ENCODE measurements around the gene RABGGTA. TPM values are rescaled to one million over a fixed set of nuclear protein-coding genes. Genes with fewer than 3 reads are reported as not detected.

The RABGGTA gene
- total RNA-seq, 1 donor from 2014 or later, result 20.3 TPM

DNA sequence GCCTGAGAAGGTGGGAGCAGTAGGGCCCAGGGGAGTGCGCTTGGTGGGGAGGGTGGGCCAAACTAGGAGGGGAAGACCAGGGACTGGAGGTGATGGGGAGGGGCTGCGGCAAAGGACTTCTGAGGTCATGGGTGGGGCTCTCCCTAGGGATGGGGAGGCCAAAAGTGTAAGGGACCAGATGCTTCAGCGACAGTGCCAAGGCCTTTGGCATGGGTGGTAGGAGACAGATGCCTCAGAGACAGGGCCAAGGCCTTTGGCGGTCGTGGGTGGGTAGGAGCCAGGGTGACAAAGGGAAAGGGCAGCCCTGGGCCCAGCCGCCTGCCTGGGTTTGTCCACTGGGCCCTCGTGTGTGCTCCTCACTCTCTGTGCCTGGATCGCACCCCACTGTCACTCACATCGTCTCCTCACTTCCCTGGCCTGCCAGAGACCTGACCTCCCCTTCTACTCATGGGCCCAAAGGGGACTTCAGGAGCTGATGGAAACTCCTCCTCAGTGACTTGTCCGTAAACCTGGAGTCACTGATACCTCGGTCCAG is 13.2 kb upstream of the RABGGTA start:
- no peak for ATAC-seq (ENCODE audit: poor library complexity)
- intact Hi-C loops (cut with DNase I), result no loop called here
- no peak for DNase-seq

DNA sequence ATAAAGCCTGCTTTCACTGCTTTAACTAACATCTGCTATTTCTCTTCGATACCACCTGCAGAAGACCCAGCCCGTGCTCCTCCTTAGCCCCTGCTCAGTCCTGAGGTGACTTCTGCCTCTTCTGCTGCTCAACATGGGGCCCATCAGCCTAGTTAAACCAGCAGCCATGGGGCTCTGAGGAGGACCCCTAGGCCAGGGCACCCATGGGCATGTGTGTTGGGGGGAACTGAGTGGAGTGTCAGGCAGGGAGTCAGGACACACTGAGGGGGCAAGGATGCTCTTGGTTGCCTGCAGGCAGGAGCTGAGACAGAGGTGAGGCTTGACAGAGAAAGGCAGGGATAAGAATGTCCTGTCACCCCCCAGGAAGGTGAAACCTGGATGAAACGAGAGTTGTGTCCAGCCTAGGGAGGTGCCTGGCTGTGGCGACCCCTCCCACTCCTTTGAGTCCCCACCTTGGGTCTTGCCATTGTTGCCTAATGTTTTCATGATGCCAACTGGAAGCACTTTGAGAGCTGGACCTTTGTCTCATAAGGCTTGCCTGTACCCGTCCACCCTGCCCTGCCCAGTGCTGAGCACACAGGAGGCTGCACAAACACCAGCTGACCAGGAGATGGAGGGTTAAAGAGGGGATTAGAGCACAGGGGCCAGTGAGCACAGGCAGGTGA is 12.5 kb upstream of the RABGGTA start:
- intact Hi-C loops (cut with DNase I), result no loop called here

DNA sequence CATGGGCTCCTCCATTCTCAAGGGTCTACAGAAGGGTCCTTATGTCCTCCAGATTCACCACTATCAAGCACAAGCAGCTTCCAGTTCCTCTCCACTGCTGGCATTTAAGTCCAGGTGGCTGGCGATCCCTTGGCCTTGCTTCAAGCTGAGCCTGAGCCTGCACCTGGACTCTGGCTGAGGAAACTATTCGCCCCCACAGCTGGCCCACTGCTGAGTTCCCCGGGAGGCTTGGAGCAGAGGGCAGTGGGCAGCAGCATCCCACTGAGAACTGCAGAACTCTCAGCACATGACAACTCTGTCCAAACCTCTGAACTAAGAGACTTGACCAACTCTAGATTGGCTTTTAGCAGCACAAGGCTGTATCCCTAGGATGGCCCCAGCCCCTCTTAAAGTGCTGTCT is 11.3 kb upstream of the RABGGTA start:
- DNase-seq, result no peak

More for the DNA sequence above, 12.5 kb upstream of the RABGGTA start:
- DNase-seq (no peak), ATAC-seq (ENCODE audit: poor library complexity) (no peak)

DNA sequence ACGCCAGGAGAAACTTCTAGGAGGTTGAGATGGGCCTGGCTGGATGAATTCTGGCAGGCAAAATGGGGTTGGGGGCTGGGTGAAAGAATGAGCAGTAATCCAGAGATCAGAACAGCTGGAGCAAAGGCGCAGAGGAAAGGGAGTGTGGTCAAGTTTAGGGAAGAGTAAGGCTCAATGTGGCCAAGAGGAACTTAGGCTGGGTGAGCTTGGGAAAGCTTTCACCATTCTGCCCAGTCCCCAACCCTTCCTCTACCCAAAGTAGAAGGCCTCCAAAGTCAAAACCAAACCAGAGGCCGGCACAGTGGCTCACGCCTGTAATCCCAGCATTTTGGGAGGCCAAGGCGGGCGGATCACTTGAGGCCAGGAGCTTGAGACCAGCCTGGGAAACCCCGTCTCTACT is 10.2 kb upstream of the RABGGTA start:
- ATAC-seq (ENCODE audit: poor library complexity) (no peak), DNase-seq (no peak)
- intact Hi-C loops (cut with DNase I), result no loop called here

More for the DNA sequence above, 11.3 kb upstream of the RABGGTA start:
- intact Hi-C loops (cut with DNase I), result no loop called here
- ATAC-seq (ENCODE audit: poor library complexity), result no peak

DNA sequence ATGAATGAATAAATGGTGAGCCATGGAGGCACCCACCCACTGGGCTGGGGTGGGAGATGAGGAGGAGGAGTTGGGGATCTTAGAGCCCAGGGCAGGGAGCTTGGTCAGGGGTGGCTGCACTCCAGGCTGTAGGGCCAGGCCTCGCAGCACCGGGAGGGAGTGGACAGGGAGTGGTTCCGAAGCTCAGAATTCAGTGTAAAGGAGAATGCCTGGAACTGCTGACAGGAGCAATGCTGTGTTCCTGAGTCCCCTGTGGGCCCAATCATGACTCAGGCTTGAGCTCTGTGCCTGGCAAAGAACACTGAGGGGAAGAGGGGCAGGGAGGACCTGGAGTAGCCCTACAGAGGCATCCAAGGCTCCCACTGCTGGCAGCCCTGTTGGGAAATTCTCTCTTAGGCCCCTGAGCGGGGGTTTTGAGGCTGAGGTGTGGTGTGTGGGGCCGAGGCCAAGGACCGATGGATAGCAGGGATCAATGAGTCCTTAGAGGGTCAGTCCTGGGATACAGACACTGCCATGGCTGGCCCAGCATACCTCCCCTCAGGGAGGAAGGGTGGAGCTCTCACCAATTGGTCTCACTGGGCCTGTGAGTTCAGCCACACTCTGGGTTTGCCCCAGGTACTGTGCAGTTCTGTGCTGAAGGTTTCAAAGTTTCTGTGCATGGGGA is 9.5 kb upstream of the RABGGTA start:
- intact Hi-C loops (cut with DNase I), result no loop called here
- DNase-seq (no peak), ATAC-seq (ENCODE audit: poor library complexity) (peak; percentile 25)

DNA sequence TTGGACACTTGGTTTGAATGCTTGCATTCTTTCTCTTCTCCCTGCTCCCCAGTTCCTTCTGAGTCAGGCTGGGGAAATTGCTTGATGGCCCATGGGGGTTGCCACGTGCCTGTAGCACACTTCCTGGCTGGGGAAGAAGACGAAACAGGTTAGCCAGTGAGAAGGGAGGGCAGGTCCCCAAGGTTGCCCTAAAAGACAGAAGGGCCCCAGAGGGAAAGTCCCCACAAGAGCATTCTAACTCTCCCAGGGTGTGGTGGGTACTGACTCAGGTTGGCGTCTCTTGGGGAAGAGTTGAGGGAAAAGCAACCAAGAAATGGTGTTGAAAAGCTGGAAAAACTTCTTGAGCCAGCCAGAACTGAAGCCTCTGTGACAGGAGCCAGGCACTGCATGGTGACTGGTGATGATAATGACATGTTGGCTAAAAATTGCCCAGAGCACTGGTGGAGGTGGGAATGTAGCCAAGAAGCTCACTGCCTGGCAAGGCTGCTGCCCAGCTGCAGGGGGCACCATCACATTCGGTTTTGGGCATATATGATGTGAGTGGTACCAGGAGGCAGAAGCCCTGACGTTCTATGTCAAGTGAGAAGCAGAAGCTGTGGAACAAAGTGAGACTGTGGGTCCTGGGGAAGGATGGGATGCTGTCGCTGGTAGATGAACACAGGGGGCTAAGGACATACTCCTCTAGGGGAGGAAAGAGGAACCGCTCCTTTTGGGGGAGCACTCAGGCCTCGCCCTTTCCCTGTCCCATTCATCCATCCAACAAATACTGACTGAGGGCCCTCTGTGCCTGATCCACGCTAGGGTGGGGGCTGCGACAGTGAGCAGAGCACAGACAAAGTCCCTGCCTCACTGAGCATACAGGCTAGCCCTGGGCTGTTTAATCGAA is 8.1 kb upstream of the RABGGTA start:
- no peak for DNase-seq
- peak; percentile 80 for ATAC-seq (ENCODE audit: poor library complexity)
- intact Hi-C loops (cut with DNase I), result no loop called here

DNA sequence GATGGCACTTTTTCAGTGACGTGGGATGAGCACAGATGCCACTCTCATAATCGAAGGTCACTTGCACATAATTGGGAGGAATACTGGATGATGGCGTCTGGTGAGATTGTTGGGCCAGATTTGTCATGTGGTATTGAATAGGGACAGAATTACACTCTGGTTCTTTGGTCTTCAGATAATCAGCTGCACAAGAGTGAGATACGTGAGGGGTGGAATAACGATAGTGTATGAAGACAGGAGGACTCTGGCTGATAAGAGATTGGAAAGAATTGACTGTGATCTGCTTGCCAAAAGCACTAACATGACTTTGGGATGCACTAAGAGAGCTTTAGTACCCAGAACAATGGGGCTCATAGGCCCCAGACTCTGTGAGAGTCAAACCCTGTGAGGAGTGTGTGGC is 7.0 kb upstream of the RABGGTA start:
- ATAC-seq (ENCODE audit: poor library complexity) (no peak), DNase-seq (no peak)
- intact Hi-C loops (cut with DNase I), result no loop called here

DNA sequence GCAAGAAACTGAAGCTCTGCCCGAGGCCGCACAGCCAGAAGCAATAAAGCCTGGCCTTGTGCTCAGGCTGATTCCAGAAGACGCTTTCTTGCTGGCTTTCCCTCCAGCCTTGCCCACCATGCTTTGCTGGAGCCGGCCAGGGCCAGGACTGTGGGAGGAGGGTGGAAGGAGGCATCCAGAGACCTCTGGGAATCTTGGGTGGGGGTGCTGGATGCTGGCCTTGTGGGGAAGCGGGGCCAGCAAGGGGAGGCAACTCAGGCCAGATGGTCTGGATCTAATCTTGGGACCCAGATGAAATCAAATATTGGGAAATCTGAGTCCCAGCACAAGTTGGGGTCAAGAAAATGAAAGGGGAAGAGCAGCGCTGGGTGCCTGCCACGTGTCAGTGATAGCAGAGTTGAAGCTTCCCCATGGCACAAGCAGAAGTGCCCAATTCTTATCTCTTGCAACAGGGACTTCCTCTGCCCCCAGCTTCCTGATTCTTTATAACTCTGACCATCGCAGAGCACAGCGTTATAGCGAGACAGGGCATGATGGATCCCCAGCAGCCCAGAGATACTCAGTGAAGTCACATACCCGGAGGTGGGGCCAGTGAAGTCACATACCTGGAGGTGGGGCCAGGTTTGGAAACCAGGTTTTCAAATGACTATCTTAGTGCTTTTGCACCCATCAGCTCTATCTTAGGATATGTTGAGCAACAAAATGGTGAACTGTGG is 6.4 kb upstream of the RABGGTA start:
- DNase-seq (peak; percentile 68), ATAC-seq (ENCODE audit: poor library complexity) (peak; percentile 7)
- intact Hi-C loops (cut with DNase I), result no loop called here

DNA sequence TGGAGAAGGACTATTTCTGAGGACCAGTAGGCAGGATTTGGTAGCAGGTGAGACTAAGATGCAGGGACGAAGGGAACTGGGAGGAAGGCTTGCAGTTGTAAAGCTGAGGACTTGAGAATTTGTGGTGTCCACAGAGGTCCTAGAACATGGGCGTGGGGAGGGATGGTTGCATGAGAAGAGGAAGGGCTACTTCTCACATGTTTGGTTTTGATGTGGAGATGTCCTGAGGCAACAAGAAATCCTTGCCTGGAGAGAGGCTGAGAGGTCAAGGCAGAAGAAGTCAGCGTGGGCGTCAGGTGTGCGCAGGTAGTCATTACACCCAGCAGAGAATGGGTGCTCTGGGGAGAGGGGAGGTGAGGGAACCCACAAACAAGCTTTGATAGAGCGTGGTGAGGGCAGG is 5.7 kb upstream of the RABGGTA start:
- intact Hi-C loops (cut with DNase I), result no loop called here
- no peak for ATAC-seq (ENCODE audit: poor library complexity)
- DNase-seq, result no peak

DNA sequence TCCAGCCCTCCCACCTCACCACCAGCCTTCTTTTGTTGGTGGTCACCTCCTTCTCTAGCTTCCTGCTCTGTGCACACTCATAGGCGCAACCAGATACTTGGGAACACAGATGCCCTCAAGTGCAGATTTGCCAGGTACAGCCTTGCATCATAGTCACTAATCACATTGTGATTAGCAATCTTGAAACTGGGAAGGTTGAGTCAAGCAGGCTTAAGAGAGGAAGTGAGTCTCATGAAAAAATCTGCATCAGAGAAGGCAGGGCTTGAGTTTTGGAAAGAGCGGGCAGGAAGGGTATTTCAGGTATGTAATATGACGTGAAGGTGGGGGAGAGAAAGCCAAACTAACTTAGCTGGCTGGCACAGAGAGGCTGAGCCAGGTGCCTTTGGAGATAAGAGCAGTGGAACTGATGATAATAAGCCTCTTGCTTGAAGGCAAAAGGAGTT is 2.7 kb upstream of the RABGGTA start:
- ATAC-seq (ENCODE audit: poor library complexity) (no peak), DNase-seq (no peak)
- intact Hi-C loops (cut with DNase I), result no loop called here

DNA sequence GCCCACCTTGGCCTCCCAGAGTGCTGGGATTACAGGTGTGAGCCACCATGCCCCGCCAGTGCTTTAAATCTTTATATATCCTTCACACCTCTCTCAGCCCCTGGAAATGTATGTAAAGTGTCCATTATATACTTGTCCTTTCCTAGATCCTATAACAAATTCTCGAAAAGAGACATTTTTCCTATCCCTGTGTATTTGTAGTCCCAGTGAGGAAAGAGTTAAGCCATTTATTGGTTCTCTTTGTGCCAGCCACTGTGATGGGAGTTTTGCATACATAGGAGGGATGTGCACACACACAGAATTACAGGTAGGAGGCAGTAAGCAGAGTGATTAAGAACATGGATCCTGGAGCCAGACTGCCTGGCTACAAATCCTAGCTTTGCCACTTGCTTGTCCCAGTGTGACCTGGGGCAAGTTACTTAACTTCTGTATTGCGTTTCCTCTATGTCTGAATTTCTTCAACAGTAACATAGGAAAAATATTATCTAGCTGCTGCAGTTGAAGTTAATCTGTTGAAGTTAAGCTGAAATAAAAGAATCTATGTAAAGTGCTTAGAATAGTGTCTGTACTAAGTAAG is 2.1 kb upstream of the RABGGTA start:
- DNase-seq (no peak), ATAC-seq (ENCODE audit: poor library complexity) (no peak)
- intact Hi-C loops (cut with DNase I), result no loop called here

DNA sequence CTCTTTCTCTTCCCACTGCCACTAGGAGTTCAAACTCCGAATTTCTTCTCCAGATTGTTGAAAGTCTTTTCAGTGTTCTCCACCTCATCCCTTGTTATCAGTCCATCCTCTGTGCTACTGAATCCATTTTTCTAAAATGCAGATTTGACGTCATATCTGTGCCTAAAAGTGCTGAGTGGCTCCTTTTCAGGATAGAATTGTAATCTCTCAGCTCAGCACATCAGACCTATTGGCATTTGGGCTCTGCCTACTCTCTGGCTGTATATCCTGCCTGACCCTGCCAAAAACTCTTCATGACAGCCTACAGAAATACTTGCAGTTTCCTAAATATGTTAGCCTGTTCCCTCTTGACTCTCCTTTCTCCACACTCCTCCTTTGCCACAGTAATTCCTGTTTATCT is 1.1 kb upstream of the RABGGTA start:
- intact Hi-C loops (cut with DNase I), result no loop called here
- DNase-seq (no peak), ATAC-seq (ENCODE audit: poor library complexity) (no peak)

DNA sequence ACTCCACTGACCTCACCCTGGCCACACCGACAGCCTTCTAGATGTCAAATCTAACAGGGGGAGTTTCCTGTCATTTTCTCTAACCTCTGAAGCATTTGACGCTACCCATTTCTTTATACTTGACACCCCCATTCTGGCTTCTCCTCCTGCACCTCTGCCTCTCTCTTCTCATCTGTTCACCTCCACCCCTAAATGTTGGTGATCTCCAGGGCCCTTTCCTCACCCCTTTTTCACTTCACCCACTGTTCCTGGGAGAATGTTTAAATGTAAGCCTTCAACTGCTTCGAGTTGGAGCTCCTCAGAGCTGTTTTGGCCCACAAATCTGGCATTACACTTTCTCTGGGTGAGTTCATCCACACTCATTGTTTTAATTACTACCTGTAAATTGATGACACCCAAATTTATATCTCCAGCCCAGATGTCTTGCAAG is 452 bp upstream of the RABGGTA start:
- ATAC-seq (ENCODE audit: poor library complexity), result no peak
- intact Hi-C loops (cut with DNase I), result no loop called here

DNA sequence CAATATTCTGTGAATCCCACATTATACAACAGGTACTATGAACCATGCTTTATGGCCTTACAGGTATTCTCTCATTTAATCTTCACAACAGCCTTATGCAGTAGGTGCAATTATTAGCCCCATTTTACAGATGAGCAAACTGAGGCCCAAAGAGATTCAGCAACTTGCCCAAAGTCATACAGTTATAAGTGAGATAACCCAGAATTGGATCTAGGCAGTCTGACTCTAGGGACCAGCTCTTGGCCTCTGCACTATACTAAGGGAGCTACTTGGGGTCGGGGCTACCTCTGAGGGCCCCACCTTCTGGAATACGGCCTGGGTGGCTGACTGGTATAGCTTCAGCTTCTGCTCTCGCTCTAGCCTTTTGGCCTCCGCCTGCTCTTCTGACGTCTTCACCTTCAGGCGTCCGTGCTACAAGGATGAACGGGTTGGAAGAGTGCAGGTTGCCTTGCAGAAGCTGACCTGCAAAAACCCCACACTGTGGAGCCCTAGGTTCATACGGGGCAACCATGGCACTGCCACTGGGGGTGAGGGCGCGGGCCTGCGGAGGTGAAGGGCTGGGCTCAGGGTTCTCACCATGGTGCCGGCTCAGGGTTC is 762 bp downstream of the RABGGTA start:
- DNase-seq (no peak), ATAC-seq (ENCODE audit: poor library complexity) (peak; percentile 14)
- intact Hi-C loops (cut with DNase I), result no loop called here

More for the DNA sequence above, 452 bp upstream of the RABGGTA start:
- DNase-seq, result no peak

DNA sequence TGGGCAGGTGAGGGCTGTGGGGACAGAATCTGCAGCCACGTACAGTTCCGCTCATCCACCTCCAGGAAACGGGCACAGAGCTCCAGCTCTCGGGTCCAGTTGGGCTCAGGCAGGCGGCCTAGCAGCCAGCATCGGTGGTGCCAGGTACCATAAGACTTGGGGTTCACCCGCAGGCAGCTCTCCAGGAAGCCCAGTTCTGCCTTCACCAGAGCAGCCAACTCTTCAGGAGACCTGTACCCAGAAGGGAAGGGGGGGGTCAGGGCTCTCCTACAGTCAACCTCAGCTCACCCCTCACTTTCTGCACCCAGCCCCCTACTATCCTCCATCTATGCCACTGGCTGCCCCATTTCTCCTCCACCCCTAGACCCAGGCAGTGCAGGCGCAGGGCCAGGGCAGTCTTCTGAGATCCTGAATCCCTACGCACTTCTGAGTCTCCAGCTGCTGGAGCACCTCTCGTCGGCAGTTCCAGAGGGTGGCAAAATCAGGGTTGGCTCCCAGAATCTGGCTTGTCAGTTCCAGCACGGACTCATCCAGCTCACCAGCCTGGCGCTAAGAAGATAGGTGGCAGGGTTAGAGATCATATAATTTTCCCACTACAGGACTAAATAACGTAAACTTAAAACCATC is 1.4 kb downstream of the RABGGTA start:
- intact Hi-C loops (cut with DNase I), result no loop called here
- DNase-seq, result no peak
- ATAC-seq (ENCODE audit: poor library complexity), result no peak

DNA sequence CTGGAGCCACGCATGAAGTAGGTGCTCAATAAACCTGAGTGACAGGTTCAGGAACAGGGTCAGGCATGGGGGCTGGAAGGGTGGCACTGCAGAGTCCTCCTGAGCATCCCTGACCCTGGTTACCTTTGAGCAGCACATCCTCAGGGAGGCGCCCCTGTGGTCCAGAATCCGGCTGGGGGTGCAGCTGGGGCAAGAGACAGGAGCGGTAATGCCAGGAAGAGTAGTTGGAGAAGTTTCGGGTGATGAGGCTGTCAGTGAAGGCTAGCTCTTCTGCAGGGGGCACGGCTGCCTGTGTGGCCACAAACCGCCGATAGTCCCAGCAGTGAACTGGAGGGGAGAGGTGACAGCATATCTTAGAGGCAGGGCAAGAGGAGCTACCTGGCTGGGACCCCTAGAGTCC is 2.0 kb downstream of the RABGGTA start:
- DNase-seq (no peak), ATAC-seq (ENCODE audit: poor library complexity) (no peak)
- intact Hi-C loops (cut with DNase I), result no loop called here

DNA sequence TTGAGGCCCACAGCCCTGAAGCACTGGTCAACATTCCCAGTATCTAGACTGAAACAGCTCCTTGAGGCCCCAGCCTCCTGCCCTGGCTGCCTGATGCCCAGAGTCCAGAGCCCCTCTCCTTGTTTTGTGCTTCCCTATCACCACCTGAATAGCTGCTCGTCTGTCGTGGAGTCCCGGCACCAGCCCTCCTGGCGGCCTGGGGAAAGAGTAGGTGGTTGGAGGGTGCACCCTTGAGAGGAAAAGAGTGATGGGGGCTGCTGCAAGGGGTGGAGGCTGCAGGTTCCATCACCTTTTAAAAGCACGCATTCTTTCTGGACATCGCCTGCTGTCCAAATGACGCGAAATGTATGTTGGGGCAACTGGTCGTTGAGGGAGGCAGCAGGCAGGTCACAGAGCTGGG is 3.2 kb downstream of the RABGGTA start:
- no peak for ATAC-seq (ENCODE audit: poor library complexity)
- DNase-seq, result no peak
- intact Hi-C loops (cut with DNase I), result no loop called here

DNA sequence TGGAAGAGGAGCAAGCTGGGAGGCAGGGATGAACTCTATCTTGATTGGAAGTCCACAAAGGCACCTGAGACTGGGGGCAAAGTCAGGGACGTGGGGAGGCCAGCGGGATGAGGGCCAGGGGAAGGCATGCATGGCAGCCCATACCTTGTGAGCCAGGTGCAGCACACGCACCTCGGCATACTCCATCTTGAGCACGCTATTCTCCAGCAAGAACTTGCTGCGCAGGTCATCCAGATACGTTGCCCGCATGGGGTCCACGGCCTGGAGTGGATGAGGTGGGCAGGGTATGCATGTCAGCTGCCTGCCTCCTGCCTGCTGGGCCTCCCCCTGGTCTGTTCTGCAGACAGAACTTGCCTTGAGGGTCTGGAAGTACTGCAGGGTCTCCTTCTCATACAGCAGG is 3.9 kb downstream of the RABGGTA start:
- no peak for ATAC-seq (ENCODE audit: poor library complexity)
- intact Hi-C loops (cut with DNase I), result no loop called here
- no peak for DNase-seq
